ENCODE results near the gene IFNA13.

DNA sequence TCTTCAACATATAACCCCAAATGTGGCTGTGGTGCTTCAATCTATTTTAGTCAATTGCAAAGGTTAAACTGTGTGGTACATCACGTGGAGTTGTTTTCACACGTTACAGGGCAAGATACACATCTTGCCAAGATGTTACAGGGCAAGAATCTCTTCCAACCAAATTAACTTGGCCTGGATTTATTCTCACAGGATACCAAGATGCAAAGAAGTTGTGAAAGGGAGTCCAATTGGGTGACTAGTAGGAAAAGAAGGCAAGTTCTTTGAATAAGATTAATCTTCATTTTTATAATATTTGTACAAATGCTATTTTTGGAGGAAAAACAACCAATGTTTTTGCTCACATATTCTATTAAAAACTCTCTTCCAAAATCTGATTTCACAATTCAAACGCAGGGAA lies 36.3 kb upstream of the IFNA13 start:
- TF ChIP-seq YY1 (IDR thresholded peaks at IDR 0.05; ENCODE audit: insufficient read depth, insufficient read length): no peak
- TF ChIP-seq ZNF274 (IDR thresholded peaks at IDR 0.05; ENCODE audit: low read depth, low read length): no peak
- no peak for TF ChIP-seq SUZ12 (IDR thresholded peaks at IDR 0.05; ENCODE audit: extremely low read depth, insufficient read depth, insufficient read length)
